Measurements from ENCODE around the gene PARL. TPM values are rescaled to one million over a fixed set of nuclear protein-coding genes. Genes with fewer than 3 reads are reported as not detected.

PARL gene
- total and polyA plus RNA-seq, 2 of the 8 experiments (the other 6 are each of a cell fraction or from before 2014, with no cell fraction given) = 62.7 to 85.0 TPM

- POLR2A ChIA-PET (ENCODE audit: partially characterized antibody) = interaction anchor here (1.6 kb wide), 1 partner anchor 10 kb away, joined by 4 read pairs; the partner anchor contains the start of gene MAP6D1
- no peak overlapping the region for H2BK15ac ChIP-seq (ENCODE audit: low read length)
- no peak overlapping the region for H2BK20ac ChIP-seq (ENCODE audit: low read length)
- H3K4ac ChIP-seq (replicated peaks; ENCODE audit: insufficient read length, low read depth, low read length) = no peak overlapping the region
- H3K4me1 ChIP-seq (replicated peaks in 1 of 4; ENCODE audit: control insufficient read depth in 3 of 4, insufficient read depth in 4 of 4, low read length in 3 of 4) = no peaks in the 10 kb centered on the region; a peak in 2 of 7 replicates
- no peak overlapping the region for H4K5ac ChIP-seq (ENCODE audit: insufficient read length, low read depth, low read length)
- no peaks in the 10 kb centered on the region for H3K9me3 ChIP-seq (ENCODE audit: insufficient read depth in 2 of 2, low read depth in 1 of 2, low read length in 1 of 2)
- H3K4me3 ChIP-seq (ENCODE audit: extremely low read depth in 1 of 4, insufficient read depth in 2 of 4, low read depth in 3 of 4, low read length in 4 of 4) = no peak overlapping the region
- no peak overlapping the region; the same call in 1 of the 2 replicates for H3K18ac ChIP-seq (ENCODE audit: extremely low read depth, low read length)
- H2BK12ac ChIP-seq (ENCODE audit: low read depth, low read length) = no peak overlapping the region
- peaks cover 0 to 3% of the 10 kb centered on the region in 2 experiments for H4K20me1 ChIP-seq (replicated peaks in 1 of 2; ENCODE audit: control insufficient read depth in 1 of 2, insufficient read depth in 2 of 2, low read length in 2 of 2)
- H3K79me2 ChIP-seq (ENCODE audit: control insufficient read depth in 1 of 2, insufficient read depth in 2 of 2, low read length in 2 of 2) = no peaks in the 10 kb centered on the region
- H3K56ac ChIP-seq (replicated peaks; ENCODE audit: insufficient read length, low read depth, low read length) = no peak overlapping the region
- CTCF ChIA-PET (ENCODE audit: partially characterized antibody) = interaction anchor here (1.3 to 2.4 kb wide), 4 partner anchors 10 to 345 kb away, joined by 4 to 8 read pairs (median 5); no protein-coding TSS in a partner anchor
- no peak overlapping the region for H3K9ac ChIP-seq (replicated peaks in 1 of 4; ENCODE audit: extremely low read depth in 1 of 4, low read depth in 3 of 4, low read length in 3 of 4)
- H3K4me2 ChIP-seq (ENCODE audit: insufficient read depth in 1 of 2, low read depth in 2 of 2, low read length in 2 of 2) = no peak overlapping the region
- 86% methylated on average over 12 of the region's 12 CpGs; no CpG with 5 or more reads in 1 of the 2 experiments for WGBS, 2 experiments (ENCODE audit: extremely low coverage in 1 of 2, insufficient coverage in 1 of 2, insufficient read length in 1 of 2, insufficient replicate concordance in 2 of 2, low coverage in 1 of 2, low lambda C conversion rate in 2 of 2, missing lambda C conversion rate in 1 of 2)
- H3K36me3 ChIP-seq (ENCODE audit: control insufficient read depth in 2 of 4, insufficient read depth in 4 of 4, low read length in 3 of 4) = peaks cover 2 to 13% (median 7%) of the 10 kb centered on the region in 4 experiments
- no peak overlapping the region for H2BK5ac ChIP-seq (ENCODE audit: low read depth, low read length)
- no peak overlapping the region for H3K23ac ChIP-seq (ENCODE audit: insufficient read length)
- H4K91ac ChIP-seq (replicated peaks; ENCODE audit: insufficient read length, low read length) = no peak overlapping the region
- no peaks in the 10 kb centered on the region for H3K27me3 ChIP-seq (replicated peaks in 1 of 4; ENCODE audit: control insufficient read depth in 3 of 4, extremely low read depth in 1 of 4, insufficient read depth in 3 of 4, low read length in 3 of 4)
- H3K23me2 ChIP-seq (ENCODE audit: low read depth, low read length) = no peaks in the 10 kb centered on the region
- H2AFZ ChIP-seq (ENCODE audit: low read length) = no peak overlapping the region
- no peak overlapping the region for H2AK5ac ChIP-seq (ENCODE audit: low read depth, low read length)
- FAIRE-seq (no peak), DNase-seq (ENCODE audit: low read depth in 1 of 2, low spot score in 2 of 2) (no peak)
- no peak overlapping the region for H4K8ac ChIP-seq (ENCODE audit: extremely low read depth, insufficient read depth, low read length)
- no peaks in the 10 kb centered on the region for H3K79me1 ChIP-seq (ENCODE audit: low read depth, low read length)
- H3K14ac ChIP-seq (ENCODE audit: insufficient read length) = no peak overlapping the region
- H3K27ac ChIP-seq (ENCODE audit: low read depth, low read length) = no peak overlapping the region
- no peak overlapping the region for H2BK120ac ChIP-seq (replicated peaks; ENCODE audit: low read depth, low read length)
- TF ChIP-seq POLR2AphosphoS5 (IDR thresholded peaks at IDR 0.05; ENCODE audit: low read depth, low read length) = 0 out of 2 replicates have a peak, but pooled peaks have one; percentile 2
- TF ChIP-seq CHD1 (IDR thresholded peaks at IDR 0.05; ENCODE audit: low read depth, low read length) = no peak
Measured at GRCh38 chr3:183815951-183816475, 68.7 kb downstream of the PARL start.

Data from H1 (cell line).